Astrocyte (in vitro differentiated cells and primary cell): ENCODE measurements around the gene TAMALIN.

ENCODE experiments used
- EZH2 ChIP-seq: IDR thresholded peaks from 2 replicates; pipeline ENCODE4 v1.6.1; 2012; ENCODE audit warnings: mild to moderate bottlenecking, low read length, inconsistent platforms; ENCODE audit not compliant: insufficient read depth
- TF ChIP-seq, protein P1 (sequence below): IDR thresholded peaks from 2 replicates; pipeline ENCODE4 v1.5.1; 2011; ENCODE audit warnings: low read depth, mild to moderate bottlenecking, inconsistent platforms, low read length, moderate library complexity; ENCODE audit not compliant: insufficient read depth

- TF ChIP-seq, protein P1, sequence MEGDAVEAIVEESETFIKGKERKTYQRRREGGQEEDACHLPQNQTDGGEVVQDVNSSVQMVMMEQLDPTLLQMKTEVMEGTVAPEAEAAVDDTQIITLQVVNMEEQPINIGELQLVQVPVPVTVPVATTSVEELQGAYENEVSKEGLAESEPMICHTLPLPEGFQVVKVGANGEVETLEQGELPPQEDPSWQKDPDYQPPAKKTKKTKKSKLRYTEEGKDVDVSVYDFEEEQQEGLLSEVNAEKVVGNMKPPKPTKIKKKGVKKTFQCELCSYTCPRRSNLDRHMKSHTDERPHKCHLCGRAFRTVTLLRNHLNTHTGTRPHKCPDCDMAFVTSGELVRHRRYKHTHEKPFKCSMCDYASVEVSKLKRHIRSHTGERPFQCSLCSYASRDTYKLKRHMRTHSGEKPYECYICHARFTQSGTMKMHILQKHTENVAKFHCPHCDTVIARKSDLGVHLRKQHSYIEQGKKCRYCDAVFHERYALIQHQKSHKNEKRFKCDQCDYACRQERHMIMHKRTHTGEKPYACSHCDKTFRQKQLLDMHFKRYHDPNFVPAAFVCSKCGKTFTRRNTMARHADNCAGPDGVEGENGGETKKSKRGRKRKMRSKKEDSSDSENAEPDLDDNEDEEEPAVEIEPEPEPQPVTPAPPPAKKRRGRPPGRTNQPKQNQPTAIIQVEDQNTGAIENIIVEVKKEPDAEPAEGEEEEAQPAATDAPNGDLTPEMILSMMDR = no peak
- TF ChIP-seq EZH2 = no peak
Observed at GRCh38 chr12:52044292-52044983, 37.7 kb downstream of the TAMALIN start.
